NCI-H187 treated with DMSO at 0.1 percent for 48 hours (cell line): ENCODE data around the gene SEL1L.
"Not testable (repeated sequence)": the region's sequence is repeated elsewhere in the genome, so short reads cannot be mapped to it uniquely, and the experiment has no call there.

Experiments
- DNase-seq: peaks from one replicate; lab custom pipeline; 2025; lab: John Stamatoyannopoulos, UW

Gene SEL1L

DNA sequence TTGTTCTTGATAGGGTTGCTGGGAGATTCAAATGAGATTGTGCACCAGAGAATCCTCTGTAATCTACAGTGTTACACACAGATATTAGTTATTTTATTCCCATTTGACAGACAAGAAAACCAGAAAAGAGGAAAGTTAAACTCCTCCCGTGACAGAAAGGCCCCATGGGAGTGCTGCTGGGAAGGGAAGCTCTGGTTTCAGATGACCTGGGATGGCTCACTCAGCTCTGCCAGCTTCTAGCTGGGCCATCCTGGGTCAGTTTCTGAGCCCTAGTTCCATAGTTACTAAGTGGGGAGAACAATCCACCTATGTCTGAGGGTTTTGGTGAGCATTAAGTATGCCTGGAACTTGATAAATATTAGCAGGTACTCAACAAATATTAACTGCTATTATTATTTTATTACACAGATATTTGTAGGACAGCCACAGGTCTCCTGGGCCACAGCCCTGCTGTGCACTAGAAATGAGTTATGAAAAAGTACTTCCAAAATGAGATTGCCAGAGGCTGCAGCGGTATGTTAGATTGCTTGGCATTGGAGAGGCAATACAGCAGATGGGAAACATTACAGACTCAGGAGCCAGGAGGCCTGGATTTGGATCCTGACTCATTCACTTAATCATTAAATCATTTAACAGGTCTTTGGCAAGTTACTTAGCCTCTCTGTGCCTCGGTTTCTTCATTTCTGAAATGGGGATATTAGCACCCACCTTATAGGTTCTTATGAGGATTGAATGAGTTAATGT is 86.5 kb downstream of the SEL1L start:
- DNase-seq: no peak

DNA sequence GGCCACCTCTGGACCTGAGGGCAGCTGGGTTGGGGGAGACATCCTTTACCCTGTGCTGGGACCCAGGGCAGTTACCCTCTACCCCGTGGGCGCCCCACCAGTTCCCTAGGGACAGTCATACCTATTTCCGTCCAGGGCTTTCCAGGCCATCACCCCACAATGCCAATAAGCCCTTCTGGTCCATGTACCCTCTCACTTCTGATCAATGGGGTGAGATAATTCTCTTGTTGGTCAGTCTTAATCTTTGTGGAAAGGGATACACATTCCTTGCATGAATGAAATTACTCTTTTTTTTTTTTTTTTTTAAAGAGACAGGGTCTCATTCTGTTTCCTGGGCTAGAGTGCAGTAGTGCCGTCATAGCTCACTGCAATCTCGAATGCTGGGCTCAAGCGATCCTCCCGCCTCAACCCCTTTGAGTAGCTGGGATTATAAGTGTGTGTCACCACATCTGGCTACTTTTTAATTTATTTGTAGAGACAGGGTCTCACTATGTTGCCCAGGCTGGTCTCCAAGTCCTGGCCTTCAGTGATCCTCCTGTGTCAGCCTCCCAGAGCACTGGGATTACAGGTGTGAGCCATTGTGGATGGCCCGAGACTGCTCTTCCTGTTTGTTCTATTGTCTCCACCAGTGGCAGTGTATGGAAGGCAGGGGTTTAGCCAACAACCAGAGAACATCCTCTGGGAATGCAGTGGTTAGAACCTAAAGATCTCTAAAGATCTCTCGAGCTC is 87.2 kb downstream of the SEL1L start:
- DNase-seq: no peak

DNA sequence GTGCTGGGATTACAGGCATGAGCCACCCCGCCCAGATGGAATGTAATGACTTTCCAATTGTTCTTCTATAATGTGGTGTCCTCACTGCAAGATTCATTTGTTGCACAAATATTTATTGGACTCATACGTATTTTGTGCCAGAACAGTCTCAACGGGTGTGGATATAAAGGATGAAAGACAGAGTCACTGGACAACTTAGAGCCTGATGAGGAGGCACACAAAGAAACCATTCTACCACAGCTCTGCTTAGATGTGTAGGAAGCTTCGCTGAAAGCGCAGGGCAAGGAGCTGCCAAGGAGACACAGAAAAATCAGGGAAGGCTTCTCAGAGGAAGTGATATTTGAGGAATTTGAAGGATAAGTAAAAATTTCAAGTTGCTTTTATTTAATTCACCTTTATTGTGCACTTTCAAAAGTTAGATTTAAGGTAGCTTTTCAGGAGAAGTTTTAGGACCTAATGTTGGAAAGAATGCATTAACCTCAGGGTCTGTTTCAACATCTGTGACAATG is 92.0 kb downstream of the SEL1L start:
- DNase-seq: no peak

DNA sequence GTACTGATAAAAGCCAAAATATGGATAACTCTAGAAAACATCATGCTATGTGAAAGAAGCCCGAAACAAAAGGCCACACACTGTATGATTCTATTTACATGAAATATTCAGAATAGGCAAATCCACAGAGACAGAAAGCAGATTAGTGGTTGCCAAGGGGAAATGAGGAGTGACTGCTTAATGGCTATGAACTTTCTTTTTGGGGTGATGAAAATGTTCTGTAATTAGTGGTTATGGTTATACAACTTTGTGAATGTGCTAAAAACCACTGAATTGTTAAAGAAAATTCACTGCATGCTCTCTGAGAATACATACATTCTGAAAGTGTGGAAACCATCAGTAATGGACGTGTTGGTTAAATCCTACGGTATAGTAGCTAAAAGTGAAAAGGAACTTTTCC is 93.6 kb downstream of the SEL1L start:
- no peak for DNase-seq

DNA sequence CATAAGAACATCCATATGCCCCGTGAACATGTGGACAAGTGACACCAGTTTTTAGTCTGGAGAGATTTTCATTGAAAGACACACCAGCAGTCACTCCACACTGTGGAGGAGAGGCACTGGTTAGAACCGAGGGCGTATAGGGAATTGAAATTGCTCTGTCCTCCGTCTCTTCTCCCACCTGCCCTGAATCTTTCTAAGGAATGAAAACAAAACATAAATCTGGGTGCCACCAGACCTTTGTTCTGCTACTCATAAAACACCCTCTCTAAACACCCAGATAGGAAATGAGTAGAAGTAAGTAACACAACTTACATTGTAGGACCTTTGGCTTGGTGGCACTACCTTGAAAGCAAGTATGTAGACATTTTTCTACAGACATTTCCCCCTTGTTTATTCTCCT is 96.4 kb downstream of the SEL1L start:
- DNase-seq: no peak

DNA sequence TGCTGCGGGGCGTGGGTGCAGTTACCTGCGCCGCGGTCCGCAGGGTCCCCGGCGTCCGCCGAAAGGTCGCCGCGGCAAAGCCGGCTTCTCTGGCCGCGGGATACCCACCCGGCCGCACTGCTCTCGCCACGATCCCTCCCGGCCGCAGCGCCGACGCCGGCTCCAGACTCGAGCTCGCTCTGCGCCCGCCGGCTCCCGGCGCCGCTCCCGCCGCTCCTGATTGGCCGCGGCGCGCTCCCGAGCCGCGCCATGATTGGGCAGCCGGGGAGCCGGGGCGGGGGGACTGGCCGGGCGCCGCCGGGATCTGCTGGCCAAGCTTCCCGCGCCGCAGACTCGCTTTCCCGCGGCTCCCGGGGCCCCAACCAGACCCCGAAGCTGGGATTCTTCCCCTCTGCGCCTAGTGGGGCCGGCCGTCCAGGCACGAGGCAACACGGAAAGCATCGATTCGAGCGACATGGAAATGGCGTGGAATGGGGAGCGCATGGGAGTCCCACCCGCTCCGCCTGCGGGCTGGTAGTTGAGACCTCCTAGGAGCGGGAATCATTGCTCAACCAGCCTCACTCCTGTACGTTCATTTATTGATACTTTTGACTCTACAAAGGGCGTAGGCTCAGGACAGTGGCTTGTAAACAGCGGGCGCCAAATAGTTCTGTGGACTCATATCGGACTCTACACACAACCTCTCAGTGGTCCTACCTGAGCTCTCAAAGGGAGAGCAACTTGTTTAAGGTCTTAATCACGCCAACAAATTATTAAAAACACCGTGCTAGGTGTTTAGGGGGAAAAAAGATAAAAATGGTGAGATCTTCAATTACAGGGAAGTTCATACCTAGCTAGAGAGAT is 97.1 kb downstream of the SEL1L start:
- DNase-seq: no peak

DNA sequence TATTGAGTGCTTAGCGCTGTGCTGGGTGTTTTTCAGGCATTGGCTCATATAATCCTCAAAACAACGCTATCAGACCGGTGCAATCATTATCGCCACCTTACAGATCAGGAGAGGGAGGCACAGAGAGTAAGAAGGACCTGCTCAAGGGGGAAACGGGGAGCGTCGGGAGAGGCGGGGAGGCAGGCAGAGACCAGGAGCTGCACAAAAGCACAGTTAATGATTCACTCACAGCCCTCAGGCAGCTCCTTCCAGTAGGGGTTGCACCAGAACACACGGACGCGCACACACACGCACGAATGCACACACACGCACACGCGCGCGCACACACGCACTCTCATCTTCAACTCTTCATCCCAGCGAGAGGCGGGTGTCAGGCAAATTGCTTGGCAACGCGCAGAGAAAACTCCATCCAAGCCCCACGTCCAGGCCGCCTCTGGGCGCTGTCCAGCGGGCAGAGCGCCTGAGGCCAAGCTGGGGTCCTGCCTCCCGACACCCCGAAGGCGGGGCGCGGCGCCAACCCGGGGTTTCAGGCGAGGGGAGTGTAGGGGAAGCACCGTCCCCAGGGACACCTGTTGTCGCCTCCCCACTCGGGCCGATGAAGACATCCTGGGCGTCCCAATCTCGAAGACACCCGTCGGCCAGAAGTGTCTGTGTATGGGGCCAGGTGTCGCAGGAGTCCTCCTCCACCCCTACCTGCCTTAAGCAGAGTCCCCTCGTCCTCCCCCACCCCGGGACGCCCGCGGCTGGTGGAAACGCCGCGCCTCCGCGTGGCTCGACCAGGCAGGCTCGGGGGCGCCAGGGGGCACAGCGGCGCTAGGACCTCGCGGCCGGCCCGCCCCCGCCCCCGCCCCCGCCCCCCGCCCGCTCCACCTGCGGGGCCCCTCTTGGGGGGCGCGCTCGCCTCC is 98.0 kb downstream of the SEL1L start:
- no peak for DNase-seq

DNA sequence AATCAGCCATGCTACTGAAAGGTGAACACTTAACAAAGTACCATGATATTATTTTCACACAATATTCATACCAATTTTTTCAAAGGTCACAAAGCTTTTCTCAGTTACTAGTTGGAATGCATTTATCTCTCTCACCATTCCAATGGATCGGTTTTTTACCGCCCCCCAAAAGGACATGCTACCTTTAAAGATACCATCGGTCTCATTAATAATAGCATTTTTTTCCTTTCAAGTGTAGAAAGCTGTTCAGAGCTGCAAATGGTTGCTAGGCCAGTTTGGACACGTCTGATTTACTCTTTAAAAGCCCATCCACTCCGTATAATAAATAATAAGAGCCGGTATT is 98.6 kb downstream of the SEL1L start:
- no peak for DNase-seq

DNA sequence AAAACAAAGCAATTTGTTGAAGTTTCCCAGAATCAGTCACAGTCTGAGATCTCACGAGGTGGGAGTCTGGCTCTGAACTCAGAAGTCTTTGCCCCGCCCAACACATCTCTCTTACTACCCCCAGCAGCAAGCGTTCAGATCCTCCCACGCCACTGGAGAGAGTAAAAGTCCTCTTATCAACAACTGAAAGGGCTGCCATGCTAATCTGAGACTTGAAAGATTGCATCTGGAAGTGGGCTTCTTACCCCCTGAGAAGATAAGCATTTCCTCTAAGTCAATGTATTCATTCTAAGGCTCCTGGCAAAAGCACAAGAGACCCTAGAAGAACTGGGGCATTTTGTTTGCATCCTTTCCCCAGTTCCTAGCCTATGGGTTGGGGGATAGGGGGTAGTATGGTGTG is 99.4 kb downstream of the SEL1L start:
- no peak for DNase-seq

DNA sequence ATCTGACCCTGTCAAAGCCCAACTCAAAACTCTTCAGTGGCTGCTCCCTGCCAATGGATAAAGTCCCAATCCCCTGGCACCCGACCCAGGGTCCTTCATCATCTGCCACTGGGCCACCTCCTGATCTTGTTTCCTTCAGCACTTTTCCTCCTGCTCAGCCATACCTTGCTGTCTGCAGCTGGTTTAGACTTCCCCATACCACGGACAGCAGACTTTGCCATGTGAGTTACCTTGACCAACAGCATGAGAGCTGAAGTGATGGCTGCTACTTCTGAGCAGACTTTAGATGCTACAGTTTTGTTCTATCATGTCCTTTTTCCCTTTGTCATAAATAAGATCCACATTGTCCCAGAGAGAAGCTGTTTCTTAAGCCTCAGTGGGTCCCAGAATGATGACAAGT is 100.3 kb downstream of the SEL1L start:
- no peak for DNase-seq

DNA sequence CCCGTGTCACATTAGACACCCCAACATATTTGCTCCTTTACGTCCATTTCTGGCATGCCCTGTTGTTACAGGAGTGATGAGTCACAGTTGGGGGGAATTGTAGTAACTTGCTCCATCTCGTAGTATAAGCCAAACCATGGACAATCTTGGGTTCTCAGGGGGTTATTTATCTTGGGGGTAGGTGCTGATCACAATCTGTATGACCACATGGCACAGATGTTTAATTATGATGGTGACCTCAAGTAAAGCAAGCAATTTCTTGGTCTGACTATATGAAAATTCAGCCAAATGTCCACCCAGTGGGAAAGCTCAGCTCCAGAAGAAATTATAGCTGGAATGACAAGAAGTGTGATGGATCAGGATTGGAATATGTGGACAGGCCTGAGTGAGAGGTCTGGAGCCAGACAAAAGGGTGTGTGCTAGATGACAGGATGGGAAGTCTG is 101.4 kb downstream of the SEL1L start:
- no peak for DNase-seq

DNA sequence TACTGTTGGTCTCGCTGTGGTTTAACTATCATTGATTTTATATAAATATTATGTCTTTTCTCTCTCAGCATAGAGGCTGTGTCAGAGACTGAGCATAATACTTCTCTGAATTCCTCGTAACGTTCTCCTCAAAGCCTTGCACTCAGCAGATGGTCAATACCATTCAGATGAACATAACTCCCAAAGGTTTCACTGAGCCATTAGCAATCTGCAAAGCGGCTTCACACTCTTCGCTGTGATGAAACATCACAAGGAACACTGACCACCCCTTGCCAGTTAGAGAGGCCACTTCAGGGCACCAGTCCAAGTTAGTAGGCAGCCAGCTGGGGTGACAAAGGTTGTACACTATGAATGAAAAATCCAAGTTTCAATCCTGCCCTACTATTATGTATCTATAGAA is 103.4 kb downstream of the SEL1L start:
- no peak for DNase-seq

DNA sequence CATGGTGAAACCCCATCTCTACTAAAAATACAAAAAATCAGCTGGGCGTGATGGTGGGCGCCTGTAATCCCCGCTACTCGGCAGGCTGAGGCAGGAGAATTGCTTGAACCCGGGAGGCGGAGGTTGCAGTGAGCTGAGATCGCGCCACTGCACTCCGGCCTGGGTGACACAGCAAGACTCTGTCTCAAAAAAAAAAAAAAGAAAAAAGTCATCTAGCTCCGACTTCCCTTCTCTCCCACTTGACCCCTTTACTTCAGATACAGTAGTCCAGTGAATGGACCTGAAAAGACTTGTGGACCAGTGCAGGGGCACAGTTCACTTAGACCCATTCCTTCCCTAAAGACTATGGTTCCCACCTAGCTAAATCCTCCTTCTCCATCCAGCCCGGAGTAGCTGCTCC is 103.9 kb downstream of the SEL1L start:
- not testable (repeated sequence) for DNase-seq

DNA sequence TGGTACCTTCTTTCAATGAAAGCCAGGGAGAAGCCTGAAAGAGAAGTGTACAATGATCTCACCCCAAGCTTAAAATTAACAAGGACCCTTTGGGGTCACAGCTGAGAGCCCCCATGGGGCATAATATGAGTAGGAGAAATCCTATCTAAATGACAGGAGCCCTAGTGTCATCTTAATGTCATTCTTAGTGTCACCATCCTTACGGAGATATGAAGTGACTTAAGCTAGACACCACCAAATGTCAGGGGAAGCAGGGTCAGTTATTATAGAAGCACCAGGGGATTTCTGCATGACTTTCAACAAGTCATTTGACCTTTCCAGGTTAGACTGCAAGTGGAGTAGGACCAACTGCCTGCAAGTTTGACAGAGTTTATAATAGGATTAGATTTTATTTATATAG is 104.6 kb downstream of the SEL1L start:
- no peak for DNase-seq

DNA sequence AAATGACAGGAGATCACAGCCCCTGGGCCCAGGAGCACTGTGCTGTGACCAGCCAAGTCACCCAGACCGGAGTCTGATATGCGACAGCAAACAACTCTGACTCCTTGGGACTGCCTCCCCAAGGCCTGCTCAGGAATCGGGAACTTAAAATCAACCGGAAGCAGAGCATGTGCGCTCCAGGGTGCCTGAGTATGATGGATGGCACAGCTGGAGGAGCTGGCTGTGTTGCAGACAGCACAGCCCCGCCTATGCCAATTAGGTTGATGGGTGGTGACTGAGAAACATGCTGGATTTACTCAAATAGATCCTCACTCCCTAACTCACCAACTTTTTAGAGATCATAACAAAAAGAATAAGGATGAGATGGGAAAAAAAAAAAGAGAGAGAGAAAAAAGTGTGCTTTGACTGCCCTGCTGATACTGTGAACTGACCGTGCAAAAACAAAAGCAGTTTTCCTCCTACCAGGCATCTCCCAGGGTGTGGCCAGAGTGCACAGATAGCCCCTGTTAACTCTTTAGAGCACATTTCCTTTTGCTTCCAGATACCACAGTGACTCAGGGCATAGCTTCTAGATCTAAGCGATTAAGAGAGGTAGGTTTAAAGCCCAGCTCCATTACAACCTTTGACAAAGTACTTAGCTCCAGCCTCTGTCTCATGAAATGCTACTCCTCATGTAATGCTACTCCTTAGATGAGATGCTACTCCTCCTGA is 106.2 kb downstream of the SEL1L start:
- DNase-seq: no peak

DNA sequence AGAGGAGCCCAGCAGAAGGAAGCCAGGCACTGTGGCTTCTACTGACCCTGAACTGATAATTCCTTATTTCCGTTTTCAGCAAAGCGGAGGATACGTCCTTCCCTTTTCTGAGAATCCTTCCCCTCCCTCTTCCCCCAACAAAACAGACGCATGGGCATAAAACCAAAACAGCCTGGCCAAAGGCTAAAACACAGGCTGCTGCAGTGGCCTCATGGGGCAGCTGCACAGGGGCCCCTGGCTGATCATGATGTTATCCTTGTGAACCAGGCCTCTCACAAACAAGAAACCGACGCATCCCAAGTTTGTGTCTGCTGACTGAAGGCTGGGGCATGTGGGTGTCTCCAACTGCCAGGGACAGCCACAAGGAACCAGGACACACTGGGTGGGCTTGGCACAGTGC is 110.1 kb downstream of the SEL1L start:
- DNase-seq: no peak
